Cardiac septum (tissue), 1 donor: Measurements from ENCODE around the gene OPTN. TPM values are rescaled to one million over a fixed set of nuclear protein-coding genes. Genes with fewer than 3 reads are reported as not detected.

Source experiments
- DNase-seq: peaks from one replicate; pipeline ENCODE4 v3.0.0-alpha.2; 2020; ENCODE audit warnings: low spot score
- intact Hi-C: fragments of 100-400 bp; cut with DNase I; formaldehyde crosslinking; loops from one replicate; pipeline ENCODE4 v1.14.0; 2022
- total RNA-seq: library from RNA; stranded (reverse); fragmentation: NEBNext Ultra II Directional; extraction: Animal tissue kit (Norgen Biotek cat#: 25700); gene quantifications from one replicate; pipeline ENCODE4 v1.2.1, GENCODE V29; 2021
- donor health status: DM: no; HTN: no; CAD: no.

Gene OPTN
- total RNA-seq, 1 donor from 2014 or later, result 126 TPM

GRCh38 chr10:13161857-13162271, 61.9 kb downstream of the OPTN start:
- DNase-seq, result no peak
- intact Hi-C loops, result loop anchor here (5.0 to 10.0 kb wide), 2 partner anchors 140 to 363 kb away; partner anchors contain the start of genes BEND7 and PHYH

GRCh38 chr10:13163859-13164258, 63.9 kb downstream of the OPTN start:
- intact Hi-C loops, result loop anchor here (5.0 to 10.0 kb wide), 2 partner anchors 138 to 361 kb away; partner anchors contain the start of genes BEND7 and PHYH
- DNase-seq, result no peak

GRCh38 chr10:13165177-13165576, 65.2 kb downstream of the OPTN start:
- DNase-seq, result no peak
- intact Hi-C loops, result loop anchor here (10.0 kb wide), 1 partner anchor 360 kb away; the partner anchor contains the start of gene BEND7

GRCh38 chr10:13167568-13167967, 67.6 kb downstream of the OPTN start:
- no peak for DNase-seq
- intact Hi-C loops, result loop anchor here (10.0 kb wide), 1 partner anchor 357 kb away; the partner anchor contains the start of gene BEND7

GRCh38 chr10:13168781-13169180, 68.8 kb downstream of the OPTN start:
- intact Hi-C loops, result loop anchor here (10.0 kb wide), 1 partner anchor 356 kb away; the partner anchor contains the start of gene BEND7
- DNase-seq, result no peak

- DNase-seq, result no peak
- intact Hi-C loops, result no loop called here
These were observed 73.7 kb downstream of the OPTN start for GRCh38 chr10:13173616-13174015.

GRCh38 chr10:13180788-13181187, 80.8 kb downstream of the OPTN start:
- no peak for DNase-seq
- intact Hi-C loops, result no loop called here

GRCh38 chr10:13182424-13182823, 82.5 kb downstream of the OPTN start:
- DNase-seq, result no peak
- intact Hi-C loops, result no loop called here

- DNase-seq, result no peak
- intact Hi-C loops, result no loop called here
These were observed 83.7 kb downstream of the OPTN start for GRCh38 chr10:13183625-13184024.

- intact Hi-C loops, result no loop called here
- DNase-seq, result no peak
These were observed 84.3 kb downstream of the OPTN start for GRCh38 chr10:13184276-13184675.

- intact Hi-C loops, result no loop called here
- no peak for DNase-seq
These were observed 85.0 kb downstream of the OPTN start for GRCh38 chr10:13184730-13185514.

GRCh38 chr10:13187135-13187534, 87.2 kb downstream of the OPTN start:
- no peak for DNase-seq
- intact Hi-C loops, result no loop called here

Other genes starting within 250 kb of the OPTN start
- gene CCDC3, start 98.5 kb upstream of the OPTN start, total RNA-seq, result 6.4 TPM
- gene MCM10, start 61.4 kb downstream of the OPTN start, total RNA-seq, result 0.22 TPM
- gene UCMA, start 134.2 kb downstream of the OPTN start, total RNA-seq, result not detected
- gene PHYH, start 199.9 kb downstream of the OPTN start, total RNA-seq, result 101 TPM
- gene SEPHS1, start 248.1 kb downstream of the OPTN start, total RNA-seq, result 30.4 TPM